Fibroblast of mammary gland (primary cell): Measurements from ENCODE around the gene KCTD1.

ENCODE experiments used
- DNase-seq: peaks from one replicate; pipeline ENCODE4 v3.0.0-alpha.2; 2010; ENCODE audit warnings: low read depth
- H3K4me3 ChIP-seq: 2 replicates; pipeline ENCODE4 v1.5.1; 2011; ENCODE audit warnings: low read depth, mild to moderate bottlenecking, low read length, moderate library complexity; ENCODE audit not compliant: control insufficient read depth
- CTCF ChIP-seq: conservative IDR thresholded peaks from 2 replicates; pipeline ENCODE4 v1.5.1; 2011; ENCODE audit warnings: low read depth, low read length, inconsistent platforms; ENCODE audit not compliant: control insufficient read depth, insufficient read depth

Gene KCTD1

GRCh38 chr18:26511339-26512071, 36.8 kb downstream of the KCTD1 start:
- H3K4me3 ChIP-seq: no peak overlapping the region
- no peak for DNase-seq
- TF ChIP-seq CTCF: no peak

GRCh38 chr18:26510337-26510736, 38.0 kb downstream of the KCTD1 start:
- no peak for DNase-seq
- no peak overlapping the region for H3K4me3 ChIP-seq
- TF ChIP-seq CTCF: no peak

GRCh38 chr18:26506012-26506411, 42.3 kb downstream of the KCTD1 start:
- no peak for DNase-seq
- TF ChIP-seq CTCF: no peak
- H3K4me3 ChIP-seq: no peak overlapping the region

GRCh38 chr18:26504831-26505230, 43.5 kb downstream of the KCTD1 start:
- DNase-seq: no peak
- TF ChIP-seq CTCF: no peak
- no peak overlapping the region for H3K4me3 ChIP-seq

GRCh38 chr18:26503382-26503781, 45.0 kb downstream of the KCTD1 start:
- TF ChIP-seq CTCF: no peak
- DNase-seq: no peak
- H3K4me3 ChIP-seq: no peak overlapping the region

GRCh38 chr18:26502823-26503222, 45.5 kb downstream of the KCTD1 start:
- DNase-seq: no peak
- no peak for TF ChIP-seq CTCF
- H3K4me3 ChIP-seq: no peak overlapping the region
